Hepatocyte (in vitro differentiated cells): ENCODE results near the gene LRRIQ1. TPM values are rescaled to one million over a fixed set of nuclear protein-coding genes. Genes with fewer than 3 reads are reported as not detected.

ENCODE experiments used
- DNase-seq: peaks from one replicate; pipeline ENCODE4 v3.0.0-alpha.2; 2016; ENCODE audit warnings: low spot score
- H2AFZ ChIP-seq: fragments of 200-600 bp; sonication (generic); 2 replicates; pipeline ENCODE4 v1.6.0; 2016; ENCODE audit warnings: antibody characterized with exemption, mild to moderate bottlenecking
- H3K27ac ChIP-seq: fragments of 200-600 bp; sonication (generic); 2 replicates; pipeline ENCODE4 v1.5.1; 2016; ENCODE audit warnings: mild to moderate bottlenecking
- H3K27me3 ChIP-seq: fragments of 200-600 bp; sonication (generic); 2 replicates; pipeline ENCODE4 v1.6.1; 2016
- H3K36me3 ChIP-seq: fragments of 200-600 bp; sonication (generic); replicated peaks from 2 replicates; pipeline ENCODE4 v1.5.1; 2016; ENCODE audit warnings: low read depth; ENCODE audit not compliant: insufficient read depth
- H3K4me1 ChIP-seq: fragments of 200-600 bp; sonication (generic); 2 replicates; pipeline ENCODE4 v1.5.1; 2016; ENCODE audit warnings: mild to moderate bottlenecking, moderate library complexity; ENCODE audit not compliant: insufficient read depth
- H3K4me2 ChIP-seq: fragments of 200-600 bp; sonication (generic); 2 replicates; pipeline ENCODE4 v1.6.0; 2016
- H3K4me3 ChIP-seq: fragments of 200-600 bp; sonication (generic); 2 replicates; pipeline ENCODE4 v1.5.1; 2016; ENCODE audit warnings: mild to moderate bottlenecking
- H3K79me2 ChIP-seq: fragments of 200-600 bp; sonication (generic); 2 replicates; pipeline ENCODE4 v1.6.0; 2017; ENCODE audit warnings: mild to moderate bottlenecking
- H3K9me2 ChIP-seq: fragments of 200-600 bp; sonication (generic); replicated peaks from 2 replicates; pipeline ENCODE4 v1.6.0; 2017; ENCODE audit warnings: mild to moderate bottlenecking; ENCODE audit not compliant: insufficient read depth
- H3K9me3 ChIP-seq: fragments of 200-600 bp; sonication (generic); 2 replicates; pipeline ENCODE4 v1.5.1; 2016; ENCODE audit warnings: low read depth, mild to moderate bottlenecking
- H4K20me1 ChIP-seq: fragments of 200-600 bp; sonication (generic); 2 replicates; pipeline ENCODE4 v1.6.0; 2016; ENCODE audit warnings: mild to moderate bottlenecking; ENCODE audit not compliant: insufficient read depth, poor library complexity, severe bottlenecking
- CTCF ChIP-seq: fragments of 200-600 bp; sonication (generic); IDR thresholded peaks from 2 replicates; pipeline ENCODE4 v1.5.1; 2016; ENCODE audit warnings: antibody characterized with exemption, mild to moderate bottlenecking; ENCODE audit not compliant: poor library complexity
- EZH2 ChIP-seq: fragments of 200-600 bp; sonication (generic); IDR thresholded peaks from 2 replicates; pipeline ENCODE4 v1.6.1; 2016; ENCODE audit warnings: antibody characterized with exemption, mild to moderate bottlenecking, borderline replicate concordance
- EZH2phosphoT487 ChIP-seq: fragments of 200-600 bp; sonication (generic); IDR thresholded peaks from one replicate; pipeline ENCODE4 v1.6.1; 2018; ENCODE audit warnings: antibody characterized with exemption, mild to moderate bottlenecking, low read depth, moderate library complexity; ENCODE audit not compliant: unreplicated experiment, severe bottlenecking
- WGBS: methylation state at CpG from one replicate; pipeline ENCODE4 v1.1.6; 2016; ENCODE audit warnings: low lambda C conversion rate; ENCODE audit errors: missing lambda C conversion rate; 5-methylcytosine and 5-hydroxymethylcytosine counted together
- polyA plus RNA-seq: library from polyadenylated mRNA; unstranded; fragments of >200 nt; fragmentation: Nextera tagmentation; extraction: Ambion mirVana; gene quantifications from 2 replicates; pipeline ENCODE4 v1.2.1, GENCODE V29; 2016
- total RNA-seq: library from RNA; depleted of rRNA; stranded (reverse); fragments of >200 nt; gene quantifications from 2 replicates; pipeline ENCODE4 v1.2.3, GENCODE V29; 2014

The LRRIQ1 gene
- total and polyA plus RNA-seq, 2 experiments from 2014 or later: 0.07 to 0.13 TPM

- Histone ChIP-seq H3K27ac (peak overlapping the region; percentile 95), H3K4me2 (no peak overlapping the region), H3K9me3 (no peaks in the 10 kb centered on the region), H2AFZ (no peak overlapping the region), H3K27me3 (peaks cover 40% of the 10 kb centered on the region), H4K20me1 (no peaks in the 10 kb centered on the region), H3K9me2 (no peaks in the 10 kb centered on the region), H3K4me3 (no peak overlapping the region), H3K4me1 (no peaks in the 10 kb centered on the region), H3K36me3 (no peaks in the 10 kb centered on the region), H3K79me2 (peaks cover 8% of the 10 kb centered on the region)
- 72% methylated on average over 30 of the region's 30 CpGs for WGBS
- DNase-seq: no peak
- TF ChIP-seq EZH2 (no peak), CTCF (no peak), EZH2phosphoT487 (no peak)
These were observed 241.9 kb downstream of the LRRIQ1 start for GRCh38 chr12:85277900-85278597.

DNA sequence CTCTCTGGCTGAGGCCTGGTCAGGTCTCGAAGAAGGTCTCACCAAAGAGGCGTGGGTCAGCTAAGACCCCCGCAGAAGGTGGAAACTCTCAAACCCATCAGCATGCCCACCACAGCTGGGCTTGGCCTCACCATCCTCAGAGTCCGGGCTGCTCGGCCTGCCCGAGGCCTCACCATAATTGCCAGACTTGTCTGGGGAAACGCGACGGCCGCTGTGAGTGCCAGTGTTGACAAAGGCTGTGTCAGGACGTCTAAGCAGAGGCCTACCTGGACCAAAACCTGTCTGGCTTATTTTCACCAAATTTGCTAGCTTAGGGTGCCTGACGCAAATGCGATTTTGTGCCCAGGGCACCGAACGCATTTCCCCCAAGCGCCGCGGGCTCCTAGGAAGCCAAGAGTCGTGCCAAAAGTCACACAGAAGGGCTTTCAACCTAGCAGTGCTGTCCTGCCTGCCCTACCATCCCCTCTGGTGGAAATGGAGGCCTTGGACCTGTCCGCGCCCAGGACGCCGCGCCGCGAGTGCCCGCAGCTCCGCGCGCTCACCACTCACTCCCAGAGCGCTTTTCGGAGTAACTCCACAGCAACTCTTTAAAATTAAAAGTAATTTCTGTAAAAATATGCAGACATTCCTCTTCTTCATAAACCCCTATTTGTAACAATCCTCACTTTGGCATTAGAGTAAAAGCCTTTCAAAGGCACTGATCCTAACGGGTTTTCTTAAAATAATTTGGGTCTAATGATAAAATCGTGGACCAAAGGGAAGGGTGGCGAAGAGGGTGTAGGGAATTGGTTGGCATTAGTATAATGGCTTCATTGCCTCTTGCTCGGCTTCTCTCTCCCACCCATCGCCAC lies 242.7 kb downstream of the LRRIQ1 start:
- 52% methylated on average over 37 of the region's 37 CpGs for WGBS
- TF ChIP-seq EZH2phosphoT487: no peak
- TF ChIP-seq EZH2: no peak
- DNase-seq: no peak
- H3K9me2 ChIP-seq: no peaks in the 10 kb centered on the region
- H2AFZ ChIP-seq: peak overlapping the region; percentile 83
- no peaks in the 10 kb centered on the region for H4K20me1 ChIP-seq
- peaks cover 34% of the 10 kb centered on the region for H3K27me3 ChIP-seq
- peak overlapping the region; percentile 95 for H3K27ac ChIP-seq
- peak overlapping the region; percentile 71 for H3K4me3 ChIP-seq
- H3K79me2 ChIP-seq: peaks cover 8% of the 10 kb centered on the region
- no peaks in the 10 kb centered on the region for H3K9me3 ChIP-seq
- no peaks in the 10 kb centered on the region for H3K36me3 ChIP-seq
- no peaks in the 10 kb centered on the region for H3K4me1 ChIP-seq
- peak overlapping the region; percentile 80 for H3K4me2 ChIP-seq

DNA sequence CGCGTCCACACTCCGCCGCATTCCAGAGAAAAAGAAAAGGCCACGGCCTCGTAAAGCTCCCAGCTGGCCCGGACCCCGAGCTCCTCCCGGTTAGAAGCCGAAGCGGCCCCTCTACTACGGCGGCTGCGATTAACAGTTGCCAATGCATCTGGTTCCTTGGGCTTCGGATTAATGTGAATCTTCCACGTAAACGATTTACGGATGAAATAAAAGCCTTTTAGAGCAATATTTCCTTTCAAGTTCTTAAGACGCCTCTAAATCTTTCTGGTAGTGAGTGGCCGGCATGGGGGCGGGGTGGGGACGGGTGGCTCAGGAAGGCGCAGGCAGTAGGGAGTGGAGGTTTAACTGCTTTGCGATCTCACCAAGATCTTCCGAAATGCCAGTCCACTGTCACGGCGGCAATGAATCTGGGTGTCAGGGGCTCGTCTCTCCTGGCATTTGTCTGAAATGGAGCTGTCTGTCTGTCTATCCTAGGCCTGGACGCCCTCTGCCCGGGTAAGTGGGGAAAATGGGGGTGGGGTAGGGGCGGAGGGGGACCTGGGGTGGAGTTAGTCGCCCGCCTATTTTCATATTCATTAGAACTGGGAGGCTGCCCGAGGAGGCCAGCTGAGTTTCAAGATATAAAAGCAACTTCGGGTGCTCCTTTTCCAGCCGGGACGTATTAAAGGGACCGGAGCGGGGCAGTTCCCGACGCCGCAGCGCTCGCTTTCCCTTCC lies 243.5 kb downstream of the LRRIQ1 start:
- Histone ChIP-seq H3K27me3 (peaks cover 27% of the 10 kb centered on the region), H3K4me1 (no peaks in the 10 kb centered on the region), H3K36me3 (no peaks in the 10 kb centered on the region), H3K4me2 (peak overlapping the region; percentile 80), H4K20me1 (no peaks in the 10 kb centered on the region), H3K27ac (peak overlapping the region; percentile 95), H3K79me2 (peaks cover 8% of the 10 kb centered on the region), H3K9me2 (no peaks in the 10 kb centered on the region), H3K4me3 (peak overlapping the region; percentile 71), H3K9me3 (no peaks in the 10 kb centered on the region), H2AFZ (peak overlapping the region; percentile 83)
- DNase-seq: peak; percentile 45
- TF ChIP-seq CTCF: no peak
- no peak for TF ChIP-seq EZH2phosphoT487
- no peak for TF ChIP-seq EZH2
- 4% methylated on average over 30 of the region's 44 CpGs for WGBS
